ENCODE results near the gene SNRNP35. TPM values are rescaled to one million over a fixed set of nuclear protein-coding genes. Genes with fewer than 3 reads are reported as not detected.
"Not testable (repeated sequence)": the region's sequence is repeated elsewhere in the genome, so short reads cannot be mapped to it uniquely, and the experiment has no call there.

Gene SNRNP35
- total and polyA plus RNA-seq, 2 experiments from 2014 or later = 13.6 to 25.7 TPM

DNA sequence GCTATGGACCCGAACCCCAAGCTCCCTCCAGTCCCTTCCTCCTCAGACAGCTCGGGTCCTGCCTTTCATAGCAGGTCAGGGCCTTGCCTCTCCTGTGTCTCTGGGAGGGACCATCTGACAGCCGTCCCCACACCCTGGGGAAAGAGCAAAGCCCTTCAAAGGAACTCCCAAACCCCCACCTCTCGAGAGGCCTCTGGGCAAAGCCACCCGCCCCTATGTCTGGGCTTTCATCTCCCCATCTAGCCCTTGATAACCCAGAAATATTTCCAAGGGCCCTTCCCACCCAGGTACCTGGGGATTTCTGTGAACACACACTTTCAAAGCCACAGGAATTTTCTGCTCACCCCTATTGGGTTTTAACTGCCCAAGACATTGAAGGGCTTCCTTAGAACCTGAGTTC is 32.1 kb downstream of the SNRNP35 start:
- 75% methylated on average over 5 of the region's 5 CpGs for WGBS (ENCODE audit: low lambda C conversion rate, missing lambda C conversion rate)

DNA sequence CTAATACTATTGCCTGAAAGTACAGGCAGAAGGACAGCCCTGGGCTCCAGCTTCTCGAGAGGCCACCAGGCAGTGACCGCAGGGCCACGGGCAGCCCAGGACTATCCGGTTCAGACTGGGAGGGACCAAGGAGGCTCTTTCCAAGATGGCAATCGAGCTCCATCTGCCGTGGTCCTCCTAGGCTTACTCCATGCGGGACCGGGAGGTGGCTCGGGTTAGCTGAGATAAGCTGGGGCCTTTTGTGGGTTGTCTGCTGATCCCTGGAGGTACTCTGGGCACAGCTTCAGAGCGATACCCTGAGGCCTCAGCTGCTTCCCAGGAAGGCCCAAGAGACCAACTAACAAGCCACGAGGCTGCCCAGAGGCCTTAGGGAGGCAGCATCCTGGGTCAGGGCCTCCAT is 33.1 kb downstream of the SNRNP35 start:
- 90% methylated on average over 11 of the region's 11 CpGs for WGBS (ENCODE audit: low lambda C conversion rate, missing lambda C conversion rate)
- H3K9me3 ChIP-seq (ENCODE audit: low read depth) = no peaks in the 10 kb centered on the region
- no peak for DNase-seq (ENCODE audit: low spot score)
- H3K4me3 ChIP-seq = no peak overlapping the region
- no peak overlapping the region for H3K4me2 ChIP-seq
- H3K36me3 ChIP-seq (replicated peaks; ENCODE audit: insufficient read depth, low read depth) = no peaks in the 10 kb centered on the region
- H3K79me2 ChIP-seq = no peaks in the 10 kb centered on the region
- TF ChIP-seq EZH2phosphoT487 (IDR thresholded peaks at IDR 0.05; ENCODE audit: low read depth, severe bottlenecking, unreplicated experiment) = no peak
- TF ChIP-seq EZH2 (IDR thresholded peaks at IDR 0.05; ENCODE audit: borderline replicate concordance) = no peak
- TF ChIP-seq, protein P1, sequence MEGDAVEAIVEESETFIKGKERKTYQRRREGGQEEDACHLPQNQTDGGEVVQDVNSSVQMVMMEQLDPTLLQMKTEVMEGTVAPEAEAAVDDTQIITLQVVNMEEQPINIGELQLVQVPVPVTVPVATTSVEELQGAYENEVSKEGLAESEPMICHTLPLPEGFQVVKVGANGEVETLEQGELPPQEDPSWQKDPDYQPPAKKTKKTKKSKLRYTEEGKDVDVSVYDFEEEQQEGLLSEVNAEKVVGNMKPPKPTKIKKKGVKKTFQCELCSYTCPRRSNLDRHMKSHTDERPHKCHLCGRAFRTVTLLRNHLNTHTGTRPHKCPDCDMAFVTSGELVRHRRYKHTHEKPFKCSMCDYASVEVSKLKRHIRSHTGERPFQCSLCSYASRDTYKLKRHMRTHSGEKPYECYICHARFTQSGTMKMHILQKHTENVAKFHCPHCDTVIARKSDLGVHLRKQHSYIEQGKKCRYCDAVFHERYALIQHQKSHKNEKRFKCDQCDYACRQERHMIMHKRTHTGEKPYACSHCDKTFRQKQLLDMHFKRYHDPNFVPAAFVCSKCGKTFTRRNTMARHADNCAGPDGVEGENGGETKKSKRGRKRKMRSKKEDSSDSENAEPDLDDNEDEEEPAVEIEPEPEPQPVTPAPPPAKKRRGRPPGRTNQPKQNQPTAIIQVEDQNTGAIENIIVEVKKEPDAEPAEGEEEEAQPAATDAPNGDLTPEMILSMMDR (IDR thresholded peaks at IDR 0.05; ENCODE audit: poor library complexity) = no peak
- no peaks in the 10 kb centered on the region for H3K27me3 ChIP-seq
- no peak overlapping the region for H3K27ac ChIP-seq
- H4K20me1 ChIP-seq (ENCODE audit: insufficient read depth, poor library complexity, severe bottlenecking) = no peaks in the 10 kb centered on the region
- no peaks in the 10 kb centered on the region for H3K4me1 ChIP-seq (ENCODE audit: insufficient read depth)
- no peaks in the 10 kb centered on the region for H3K9me2 ChIP-seq (replicated peaks; ENCODE audit: insufficient read depth)
- H2AFZ ChIP-seq = no peak overlapping the region

More for the DNA sequence above, 32.1 kb downstream of the SNRNP35 start:
- DNase-seq (ENCODE audit: low spot score) = no peak
- H3K27me3 ChIP-seq = no peaks in the 10 kb centered on the region
- no peaks in the 10 kb centered on the region for H3K9me2 ChIP-seq (replicated peaks; ENCODE audit: insufficient read depth)
- no peaks in the 10 kb centered on the region for H3K9me3 ChIP-seq (ENCODE audit: low read depth)
- H3K4me1 ChIP-seq (ENCODE audit: insufficient read depth) = no peaks in the 10 kb centered on the region
- H3K79me2 ChIP-seq = no peaks in the 10 kb centered on the region
- TF ChIP-seq EZH2phosphoT487 (IDR thresholded peaks at IDR 0.05; ENCODE audit: low read depth, severe bottlenecking, unreplicated experiment) (no peak), EZH2 (IDR thresholded peaks at IDR 0.05; ENCODE audit: borderline replicate concordance) (no peak)
- TF ChIP-seq, protein P1 (IDR thresholded peaks at IDR 0.05; ENCODE audit: poor library complexity) = no peak
- no peak overlapping the region for H3K4me2 ChIP-seq
- no peak overlapping the region for H2AFZ ChIP-seq
- no peak overlapping the region for H3K27ac ChIP-seq
- H3K36me3 ChIP-seq (replicated peaks; ENCODE audit: insufficient read depth, low read depth) = no peaks in the 10 kb centered on the region
- H4K20me1 ChIP-seq (ENCODE audit: insufficient read depth, poor library complexity, severe bottlenecking) = no peaks in the 10 kb centered on the region
- H3K4me3 ChIP-seq = no peak overlapping the region

DNA sequence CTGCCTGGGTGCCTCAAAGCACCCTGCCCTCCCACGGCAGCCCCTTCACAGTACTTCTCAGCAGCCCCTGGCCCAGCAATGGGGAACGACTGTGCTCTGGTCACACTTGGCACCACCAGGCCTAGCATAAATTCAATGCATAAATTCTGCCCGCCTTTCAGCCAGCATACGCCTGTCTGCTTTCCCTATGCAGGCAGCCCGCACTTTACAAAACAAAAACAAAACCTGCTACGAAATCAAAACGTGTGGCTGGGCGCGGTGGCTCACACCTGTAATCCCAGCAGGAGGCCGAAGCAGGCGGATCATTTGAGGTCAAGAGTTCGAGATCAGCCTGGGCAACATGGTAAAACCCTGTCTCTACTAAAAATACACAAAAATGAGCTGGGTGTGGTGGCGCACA is 33.5 kb downstream of the SNRNP35 start:
- H3K9me3 ChIP-seq (ENCODE audit: low read depth) = no peaks in the 10 kb centered on the region
- no peak overlapping the region for H3K27ac ChIP-seq
- H2AFZ ChIP-seq = no peak overlapping the region
- no peak overlapping the region for H3K4me3 ChIP-seq
- TF ChIP-seq, protein P1 (IDR thresholded peaks at IDR 0.05; ENCODE audit: poor library complexity) = no peak
- TF ChIP-seq EZH2 (IDR thresholded peaks at IDR 0.05; ENCODE audit: borderline replicate concordance) (no peak), EZH2phosphoT487 (IDR thresholded peaks at IDR 0.05; ENCODE audit: low read depth, severe bottlenecking, unreplicated experiment) (no peak)
- H3K79me2 ChIP-seq = no peaks in the 10 kb centered on the region
- H3K4me1 ChIP-seq (ENCODE audit: insufficient read depth) = no peaks in the 10 kb centered on the region
- H4K20me1 ChIP-seq (ENCODE audit: insufficient read depth, poor library complexity, severe bottlenecking) = no peaks in the 10 kb centered on the region
- H3K36me3 ChIP-seq (replicated peaks; ENCODE audit: insufficient read depth, low read depth) = no peaks in the 10 kb centered on the region
- WGBS (ENCODE audit: low lambda C conversion rate, missing lambda C conversion rate) = 94% methylated on average over 13 of the region's 13 CpGs
- no peaks in the 10 kb centered on the region for H3K9me2 ChIP-seq (replicated peaks; ENCODE audit: insufficient read depth)
- H3K27me3 ChIP-seq = no peaks in the 10 kb centered on the region
- no peak for DNase-seq (ENCODE audit: low spot score)
- H3K4me2 ChIP-seq = no peak overlapping the region

DNA sequence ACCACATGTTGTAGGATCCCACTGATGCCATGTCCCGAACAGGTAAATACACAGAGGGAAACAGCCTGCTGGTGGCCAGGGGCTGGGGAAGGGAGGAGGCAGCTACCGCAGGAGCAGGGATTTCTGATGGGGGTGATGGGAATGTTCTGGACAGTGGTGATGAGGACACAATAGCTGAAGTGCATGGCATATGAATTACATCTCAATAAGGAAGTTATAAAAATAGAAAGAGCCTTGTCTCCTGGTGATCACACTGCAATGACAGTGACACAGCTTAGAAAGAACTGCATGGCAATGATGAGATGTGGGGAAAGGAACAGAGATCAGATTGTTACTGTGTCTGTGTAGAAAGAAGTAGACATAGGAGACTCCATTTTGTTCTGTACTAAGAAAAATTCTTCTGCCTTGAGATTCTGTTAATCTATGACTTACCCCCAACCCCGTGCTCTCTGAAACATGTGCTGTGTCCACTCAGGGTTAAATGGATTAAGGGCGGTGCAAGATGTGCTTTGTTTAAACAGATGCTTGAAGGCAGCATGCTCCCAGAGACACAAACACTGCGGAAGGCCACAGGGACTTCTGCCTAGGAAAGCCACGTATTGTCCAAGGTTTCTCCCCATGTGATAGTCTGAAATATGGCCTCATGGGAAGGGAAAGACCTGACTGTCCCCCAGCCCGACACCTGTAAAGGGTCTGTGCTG is 34.5 kb downstream of the SNRNP35 start:
- 78% methylated on average over 7 of the region's 7 CpGs for WGBS (ENCODE audit: low lambda C conversion rate, missing lambda C conversion rate)

More for the DNA sequence above, 34.5 kb downstream of the SNRNP35 start:
- H2AFZ ChIP-seq; H3K36me3 ChIP-seq (replicated peaks; ENCODE audit: insufficient read depth, low read depth); H3K9me3 ChIP-seq (ENCODE audit: low read depth); H3K9me2 ChIP-seq (replicated peaks; ENCODE audit: insufficient read depth); H4K20me1 ChIP-seq (ENCODE audit: insufficient read depth, poor library complexity, severe bottlenecking); H3K4me1 ChIP-seq (ENCODE audit: insufficient read depth); DNase-seq (ENCODE audit: low spot score); H3K4me3 ChIP-seq; H3K27me3 ChIP-seq; H3K79me2 ChIP-seq; H3K4me2 ChIP-seq; H3K27ac ChIP-seq: not testable (repeated sequence)
